ENCODE data around the gene CCL13. TPM values are rescaled to one million over a fixed set of nuclear protein-coding genes. Genes with fewer than 3 reads are reported as not detected.
A peak's percentile ranks its signal among the peaks of the same experiment; 100 is the strongest.

The CCL13 gene
- total RNA-seq, 4 donors from 2014 or later = 0.57 to 1.6 (median 1.4) TPM; not detected in 1

- DNase-seq = no peak
- no peaks in the 10 kb centered on the region for H3K36me3 ChIP-seq
- no peak overlapping the region for H3K27ac ChIP-seq
- intact Hi-C loops (cut with DNase I) = loop anchor here (2.0 kb wide), 1 partner anchor 160 kb away; no protein-coding TSS in a partner anchor
- H3K9me3 ChIP-seq = no peaks in the 10 kb centered on the region
- H3K4me1 ChIP-seq = peaks cover 0 to 3% (median 0%) of the 10 kb centered on the region in 3 donors
- TF ChIP-seq, protein P1, sequence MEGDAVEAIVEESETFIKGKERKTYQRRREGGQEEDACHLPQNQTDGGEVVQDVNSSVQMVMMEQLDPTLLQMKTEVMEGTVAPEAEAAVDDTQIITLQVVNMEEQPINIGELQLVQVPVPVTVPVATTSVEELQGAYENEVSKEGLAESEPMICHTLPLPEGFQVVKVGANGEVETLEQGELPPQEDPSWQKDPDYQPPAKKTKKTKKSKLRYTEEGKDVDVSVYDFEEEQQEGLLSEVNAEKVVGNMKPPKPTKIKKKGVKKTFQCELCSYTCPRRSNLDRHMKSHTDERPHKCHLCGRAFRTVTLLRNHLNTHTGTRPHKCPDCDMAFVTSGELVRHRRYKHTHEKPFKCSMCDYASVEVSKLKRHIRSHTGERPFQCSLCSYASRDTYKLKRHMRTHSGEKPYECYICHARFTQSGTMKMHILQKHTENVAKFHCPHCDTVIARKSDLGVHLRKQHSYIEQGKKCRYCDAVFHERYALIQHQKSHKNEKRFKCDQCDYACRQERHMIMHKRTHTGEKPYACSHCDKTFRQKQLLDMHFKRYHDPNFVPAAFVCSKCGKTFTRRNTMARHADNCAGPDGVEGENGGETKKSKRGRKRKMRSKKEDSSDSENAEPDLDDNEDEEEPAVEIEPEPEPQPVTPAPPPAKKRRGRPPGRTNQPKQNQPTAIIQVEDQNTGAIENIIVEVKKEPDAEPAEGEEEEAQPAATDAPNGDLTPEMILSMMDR (IDR thresholded peaks at IDR 0.05) = no peak
- no peak for TF ChIP-seq POLR2A (IDR thresholded peaks at IDR 0.05)
- no peak overlapping the region for H3K4me3 ChIP-seq
- peaks cover 0 to 40% (median 0%) of the 10 kb centered on the region in 4 donors for H3K27me3 ChIP-seq
- WGBS, 2 donors = 72 to 78% methylated on average over 8 to 9 of the region's 11 CpGs
These were observed 4.5 kb downstream of the CCL13 start for GRCh38 chr17:34360601-34361270.

DNA sequence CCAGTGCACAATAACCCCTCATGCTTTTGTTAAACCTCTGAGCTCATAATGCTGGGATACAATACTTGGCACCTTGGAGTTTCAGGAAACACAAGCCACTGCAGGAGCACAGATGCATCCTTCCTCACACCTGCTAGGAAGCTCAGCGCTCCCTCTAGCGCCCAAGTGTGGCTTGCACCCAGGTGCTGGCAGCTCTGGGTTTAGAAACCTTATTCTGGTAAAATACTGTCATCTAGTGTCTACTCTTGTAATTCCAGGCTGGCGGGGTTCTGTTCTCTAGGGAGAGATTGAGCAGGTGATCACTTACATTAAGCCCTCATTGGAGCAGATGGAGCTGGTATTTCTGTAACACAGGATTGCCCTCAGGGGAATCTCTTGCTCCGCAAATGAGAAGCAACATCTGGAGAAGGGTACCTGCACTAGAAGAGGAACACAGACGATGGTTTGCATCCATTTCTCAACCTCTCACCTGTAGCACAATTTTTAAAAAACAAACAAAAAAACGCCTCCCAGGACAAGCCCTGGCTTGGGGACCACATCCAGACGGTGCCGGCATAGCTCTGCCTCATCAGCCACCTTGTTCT, 5.3 kb downstream of the CCL13 start:
- H3K27me3 ChIP-seq = peaks cover 0 to 46% (median 0%) of the 10 kb centered on the region in 4 donors
- peak; percentile 39 for DNase-seq
- intact Hi-C loops (cut with DNase I) = loop anchor here (2.0 kb wide), 1 partner anchor 161 kb away; no protein-coding TSS in a partner anchor
- H3K4me3 ChIP-seq = no peak overlapping the region
- TF ChIP-seq, protein P1 (IDR thresholded peaks at IDR 0.05) = peak; percentile 91 to 100 (median 99)
- TF ChIP-seq POLR2A (IDR thresholded peaks at IDR 0.05) = no peak
- no peaks in the 10 kb centered on the region for H3K36me3 ChIP-seq
- peaks cover 0 to 3% (median 0%) of the 10 kb centered on the region in 3 donors for H3K4me1 ChIP-seq
- H3K27ac ChIP-seq = no peak overlapping the region
- 18 to 23% methylated on average over 8 of the region's 8 CpGs for WGBS, 2 donors
- H3K9me3 ChIP-seq = no peaks in the 10 kb centered on the region

GRCh38 chr17:34363183-34363661, 6.9 kb downstream of the CCL13 start, which contains the start of gene CCL1:
Gene CCL1 (minus strand): TSS chr17:34363233. CDS start chr17:34363161, 72 bp downstream.
- no peak for TF ChIP-seq POLR2A (IDR thresholded peaks at IDR 0.05)
- TF ChIP-seq, protein P1 (IDR thresholded peaks at IDR 0.05) = no peak
- H3K4me1 ChIP-seq = peaks cover 0 to 3% (median 0%) of the 10 kb centered on the region in 3 donors
- no peaks in the 10 kb centered on the region for H3K36me3 ChIP-seq
- peaks cover 0 to 56% (median 0%) of the 10 kb centered on the region in 4 donors for H3K27me3 ChIP-seq
- intact Hi-C loops (cut with DNase I) = no loop called here
- DNase-seq = no peak
- H3K9me3 ChIP-seq = no peaks in the 10 kb centered on the region
- 29 to 46% methylated on average over 3 to 4 of the region's 5 CpGs for WGBS, 2 donors
- H3K4me3 ChIP-seq = no peak within 1 kb of the TSS
- H3K27ac ChIP-seq = no peak within 1 kb of the TSS

DNA sequence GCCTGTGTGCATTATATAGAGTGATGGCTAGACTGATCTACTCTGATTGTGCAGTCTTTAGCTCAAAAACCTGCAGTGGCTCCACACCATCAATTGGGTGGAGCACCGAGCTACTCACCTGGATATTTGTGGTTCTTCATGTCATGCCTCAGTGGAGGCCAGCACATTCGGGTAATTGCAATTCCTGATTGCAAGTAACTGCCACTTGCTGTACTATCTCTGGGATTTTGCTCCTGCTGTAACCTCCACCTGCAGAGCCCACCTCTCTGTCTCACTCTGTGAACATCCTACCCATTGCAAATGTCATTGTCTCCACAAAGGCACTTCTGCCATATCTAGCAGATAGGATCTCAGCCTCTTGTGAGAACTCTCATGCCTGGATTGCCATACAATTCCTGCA, 8.5 kb downstream of the CCL13 start:
- Histone ChIP-seq H3K27me3 (peaks cover 0 to 65% (median 0%) of the 10 kb centered on the region in 4 donors), H3K36me3 (no peaks in the 10 kb centered on the region), H3K4me1 (peaks cover 0 to 3% (median 0%) of the 10 kb centered on the region in 3 donors), H3K9me3 (no peaks in the 10 kb centered on the region), H3K27ac (no peak overlapping the region), H3K4me3 (no peak overlapping the region)
- TF ChIP-seq POLR2A (IDR thresholded peaks at IDR 0.05) = no peak
- TF ChIP-seq, protein P1 (IDR thresholded peaks at IDR 0.05) = no peak
- WGBS, 2 donors = 53 to 56% methylated on average over 2 of the region's 2 CpGs
- no peak for DNase-seq
- intact Hi-C loops (cut with DNase I) = no loop called here

DNA sequence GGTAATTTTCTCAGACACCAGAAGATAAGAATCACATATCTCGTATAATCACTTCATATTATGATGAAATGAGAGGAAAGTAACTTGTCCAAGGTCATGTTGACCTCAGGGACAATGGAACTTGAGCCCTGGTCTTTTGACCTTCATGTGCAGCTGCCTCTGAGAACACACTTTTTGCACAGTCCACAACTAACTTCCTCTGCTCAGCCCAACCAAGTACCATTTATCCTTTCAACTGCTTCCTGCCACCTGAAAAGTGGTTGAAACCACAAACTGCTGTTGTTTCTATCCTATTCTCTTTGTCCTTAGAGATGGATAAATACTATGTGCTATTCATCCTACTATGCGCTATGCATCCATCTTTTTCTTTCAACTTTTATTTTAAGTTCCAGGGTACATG, 9.1 kb downstream of the CCL13 start:
- TF ChIP-seq, protein P1 (IDR thresholded peaks at IDR 0.05) = no peak
- TF ChIP-seq POLR2A (IDR thresholded peaks at IDR 0.05) = no peak
- intact Hi-C loops (cut with DNase I) = no loop called here
- H3K36me3 ChIP-seq = no peaks in the 10 kb centered on the region
- H3K4me1 ChIP-seq = peaks cover 0 to 3% (median 0%) of the 10 kb centered on the region in 3 donors
- no peaks in the 10 kb centered on the region for H3K9me3 ChIP-seq
- 54 to 58% methylated on average over 2 of the region's 2 CpGs for WGBS, 2 donors
- no peak overlapping the region for H3K27ac ChIP-seq
- no peak for DNase-seq
- H3K27me3 ChIP-seq = peaks cover 0 to 65% (median 0%) of the 10 kb centered on the region in 4 donors
- H3K4me3 ChIP-seq = no peak overlapping the region

All from esophagus squamous epithelium (tissue), 5 donors.